Peyer's patch (tissue), 4 donors: ENCODE measurements around the gene FARSB. TPM values are rescaled to one million over a fixed set of nuclear protein-coding genes. Genes with fewer than 3 reads are reported as not detected.

Source experiments
- DNase-seq, 3 donors: peaks; one replicate each; pipeline ENCODE4 v3.0.0-alpha.2; 2017 to 2019
- H3K27ac ChIP-seq, 4 donors: fragments of 200-600 bp; sonication (generic); one replicate each; pipeline ENCODE4 v1.5.1; 2016 to 2019
- H3K27me3 ChIP-seq, 2 donors: fragments of 200-600 bp; sonication (generic); one replicate each; pipeline ENCODE4 v1.5.1; 2019
- H3K36me3 ChIP-seq, 3 donors: fragments of 200-600 bp; sonication (generic); one replicate each; pipeline ENCODE4 v1.5.1; 2016 to 2019
- H3K4me1 ChIP-seq, 4 donors: fragments of 200-600 bp; sonication (generic); one replicate each; pipeline ENCODE4 v1.5.1; 2016 to 2019
- H3K4me3 ChIP-seq, 4 donors: fragments of 200-600 bp; sonication (generic); 1 replicate in 3 of 4; 2 replicates in 1 of 4; pipeline ENCODE4 v1.5.1; 2016 to 2019; ENCODE audit warnings: mild to moderate bottlenecking in 1 of 4
- H3K9me3 ChIP-seq, 4 donors: fragments of 200-600 bp; sonication (generic); one replicate each; pipeline ENCODE4 v1.5.1; 2016 to 2019; ENCODE audit warnings: mild to moderate bottlenecking in 1 of 4
- POLR2A ChIP-seq, 2 donors: fragments of 450-650 bp; IDR thresholded peaks; one replicate each; pipeline ENCODE4 v1.5.1; 2017; ENCODE audit warnings: antibody characterized with exemption in 2 of 2, mild to moderate bottlenecking in 2 of 2, moderate library complexity in 2 of 2
- total RNA-seq, 4 donors: library from RNA; depleted of rRNA; stranded (reverse); fragments of >200 nt; gene quantifications; one replicate each; pipeline ENCODE4 v1.1.0, GENCODE V29; 2016
- TF ChIP-seq, protein P1 (sequence below), 6 experiments: fragments of 450-650 bp in 4 of 6; fragments of 200-600 bp in 2 of 6; sonication (generic) in 1 of 6; IDR thresholded peaks; one replicate each; pipeline ENCODE4 v1.5.1; 2017 to 2019; ENCODE audit warnings: antibody characterized with exemption in 6 of 6, mild to moderate bottlenecking in 3 of 6, moderate library complexity in 1 of 6

FARSB gene
- total RNA-seq, 4 donors from 2014 or later: 8.6 to 14.9 (median 11.7) TPM

- H3K4me3 ChIP-seq: no peak overlapping the region
- no peak for DNase-seq
- H3K4me1 ChIP-seq: no peaks in the 10 kb centered on the region
- no peaks in the 10 kb centered on the region for H3K9me3 ChIP-seq
- H3K27ac ChIP-seq: no peak overlapping the region
- no peaks in the 10 kb centered on the region for H3K27me3 ChIP-seq
- TF ChIP-seq, protein P1, sequence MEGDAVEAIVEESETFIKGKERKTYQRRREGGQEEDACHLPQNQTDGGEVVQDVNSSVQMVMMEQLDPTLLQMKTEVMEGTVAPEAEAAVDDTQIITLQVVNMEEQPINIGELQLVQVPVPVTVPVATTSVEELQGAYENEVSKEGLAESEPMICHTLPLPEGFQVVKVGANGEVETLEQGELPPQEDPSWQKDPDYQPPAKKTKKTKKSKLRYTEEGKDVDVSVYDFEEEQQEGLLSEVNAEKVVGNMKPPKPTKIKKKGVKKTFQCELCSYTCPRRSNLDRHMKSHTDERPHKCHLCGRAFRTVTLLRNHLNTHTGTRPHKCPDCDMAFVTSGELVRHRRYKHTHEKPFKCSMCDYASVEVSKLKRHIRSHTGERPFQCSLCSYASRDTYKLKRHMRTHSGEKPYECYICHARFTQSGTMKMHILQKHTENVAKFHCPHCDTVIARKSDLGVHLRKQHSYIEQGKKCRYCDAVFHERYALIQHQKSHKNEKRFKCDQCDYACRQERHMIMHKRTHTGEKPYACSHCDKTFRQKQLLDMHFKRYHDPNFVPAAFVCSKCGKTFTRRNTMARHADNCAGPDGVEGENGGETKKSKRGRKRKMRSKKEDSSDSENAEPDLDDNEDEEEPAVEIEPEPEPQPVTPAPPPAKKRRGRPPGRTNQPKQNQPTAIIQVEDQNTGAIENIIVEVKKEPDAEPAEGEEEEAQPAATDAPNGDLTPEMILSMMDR (IDR thresholded peaks at IDR 0.05): no peak
- TF ChIP-seq POLR2A (IDR thresholded peaks at IDR 0.05): no peak
- H3K36me3 ChIP-seq: peaks cover 0 to 40% (median 0%) of the 10 kb centered on the region in 3 donors
Measured at GRCh38 chr2:222646008-222646407, 9.9 kb downstream of the FARSB start.

- peaks cover 0 to 52% (median 0%) of the 10 kb centered on the region in 3 donors for H3K36me3 ChIP-seq
- no peak overlapping the region for H3K27ac ChIP-seq
- no peaks in the 10 kb centered on the region for H3K4me1 ChIP-seq
- DNase-seq: no peak
- no peaks in the 10 kb centered on the region for H3K9me3 ChIP-seq
- no peak for TF ChIP-seq POLR2A (IDR thresholded peaks at IDR 0.05)
- TF ChIP-seq, protein P1 (IDR thresholded peaks at IDR 0.05): no peak
- H3K27me3 ChIP-seq: no peaks in the 10 kb centered on the region
- no peak overlapping the region for H3K4me3 ChIP-seq
Measured at GRCh38 chr2:222643134-222643533, 12.8 kb downstream of the FARSB start.

DNA sequence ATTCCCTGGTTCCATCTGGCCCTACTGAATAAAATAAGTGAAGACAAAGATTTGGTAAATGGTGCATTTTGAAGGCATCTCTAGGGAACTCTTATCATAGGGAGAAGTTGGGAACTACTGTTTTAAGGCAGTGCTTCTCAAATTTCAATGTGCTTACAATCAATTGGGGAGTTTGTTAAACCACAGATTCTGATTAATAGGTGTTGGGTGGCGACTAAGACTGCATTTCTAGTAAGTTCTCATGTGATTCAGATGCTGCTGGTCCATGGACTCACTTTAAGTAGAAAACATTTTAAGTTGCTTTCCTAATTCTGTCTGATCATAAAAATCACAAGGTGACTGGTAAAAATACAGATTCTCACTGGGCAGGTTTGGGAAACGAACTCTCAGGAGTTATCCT, 14.6 kb downstream of the FARSB start:
- no peak for DNase-seq
- Histone ChIP-seq H3K4me3 (no peak overlapping the region), H3K27me3 (no peaks in the 10 kb centered on the region), H3K9me3 (no peaks in the 10 kb centered on the region), H3K4me1 (no peaks in the 10 kb centered on the region), H3K36me3 (peaks cover 0 to 34% (median 0%) of the 10 kb centered on the region in 3 donors), H3K27ac (no peak overlapping the region)
- TF ChIP-seq, protein P1 (IDR thresholded peaks at IDR 0.05): no peak
- no peak for TF ChIP-seq POLR2A (IDR thresholded peaks at IDR 0.05)

- TF ChIP-seq, protein P1 (IDR thresholded peaks at IDR 0.05): no peak
- TF ChIP-seq POLR2A (IDR thresholded peaks at IDR 0.05): no peak
- no peaks in the 10 kb centered on the region for H3K27me3 ChIP-seq
- peak in 2 of 3 donors; percentile 54 to 65 for DNase-seq
- H3K4me3 ChIP-seq: no peak overlapping the region
- peaks cover 0 to 6% (median 1%) of the 10 kb centered on the region in 4 donors for H3K4me1 ChIP-seq
- H3K36me3 ChIP-seq: peaks cover 0 to 34% (median 0%) of the 10 kb centered on the region in 3 donors
- no peaks in the 10 kb centered on the region for H3K9me3 ChIP-seq
- H3K27ac ChIP-seq: peak overlapping the region in 3 of 4 donors; percentile 13 to 41 (median 28)
Measured at GRCh38 chr2:222637067-222637466, 18.8 kb downstream of the FARSB start.

- no peak overlapping the region for H3K4me3 ChIP-seq
Measured at GRCh38 chr2:222635295-222635694, 20.6 kb downstream of the FARSB start.

More at GRCh38 chr2:222635295-222635694, 20.6 kb downstream of the FARSB start:
- Histone ChIP-seq H3K36me3 (peaks cover 0 to 34% (median 0%) of the 10 kb centered on the region in 3 donors), H3K4me1 (peaks cover 0 to 6% (median 1%) of the 10 kb centered on the region in 4 donors), H3K9me3 (no peaks in the 10 kb centered on the region), H3K27ac (peak overlapping the region in 1 of 4 donors; percentile 12), H3K27me3 (no peaks in the 10 kb centered on the region)
- DNase-seq: no peak
- TF ChIP-seq POLR2A (IDR thresholded peaks at IDR 0.05): no peak
- TF ChIP-seq, protein P1 (IDR thresholded peaks at IDR 0.05): no peak
